HG03521 (cell line): ENCODE measurements around the gene CSK.

Source experiments
- ATAC-seq: cut with Tn5 transposase; IDR thresholded peaks from one replicate; pipeline ENCODE4 v1.9.1; 2021; ENCODE audit warnings: mild to moderate bottlenecking, moderate library complexity; ENCODE audit not compliant: unreplicated experiment

The CSK gene

GRCh38 chr15:74822233-74822632 is 40.4 kb downstream of the CSK start:
- no peak for ATAC-seq

GRCh38 chr15:74823324-74823723 is 41.4 kb downstream of the CSK start:
- ATAC-seq, result no peak

GRCh38 chr15:74824976-74825375 is 43.1 kb downstream of the CSK start:
- ATAC-seq, result no peak

GRCh38 chr15:74825866-74826265 is 44.0 kb downstream of the CSK start:
- ATAC-seq, result no peak

GRCh38 chr15:74826364-74826819 is 44.5 kb downstream of the CSK start, which contains the start of gene CPLX3:
Gene CPLX3, plus strand, starts transcription at chr15:74826627. Its CDS starts 77 bp downstream, at chr15:74826704.
- no peak for ATAC-seq

GRCh38 chr15:74826921-74827320 is 45.0 kb downstream of the CSK start:
- ATAC-seq, result no peak

- ATAC-seq, result no peak
These were observed 45.7 kb downstream of the CSK start for GRCh38 chr15:74827614-74828013.

GRCh38 chr15:74828835-74829234 is 47.0 kb downstream of the CSK start:
- no peak for ATAC-seq

- no peak for ATAC-seq
These were observed 47.6 kb downstream of the CSK start for GRCh38 chr15:74829486-74829885.

- no peak for ATAC-seq
These were observed 48.1 kb downstream of the CSK start for GRCh38 chr15:74829991-74830390.

GRCh38 chr15:74830868-74831267 is 49.0 kb downstream of the CSK start:
- no peak for ATAC-seq

GRCh38 chr15:74831813-74832495 is 50.1 kb downstream of the CSK start:
- no peak for ATAC-seq

GRCh38 chr15:74832826-74833225 is 50.9 kb downstream of the CSK start:
- ATAC-seq, result no peak

- no peak for ATAC-seq
These were observed 51.7 kb downstream of the CSK start for GRCh38 chr15:74833376-74834107.

GRCh38 chr15:74835312-74835823 is 53.5 kb downstream of the CSK start:
- ATAC-seq, result no peak

- ATAC-seq, result no peak
These were observed 55.0 kb downstream of the CSK start for GRCh38 chr15:74836846-74837245.

- ATAC-seq, result no peak
These were observed 55.7 kb downstream of the CSK start for GRCh38 chr15:74837482-74838136.

GRCh38 chr15:74838137-74838516 is 56.2 kb downstream of the CSK start:
- no peak for ATAC-seq

- ATAC-seq, result no peak
These were observed 57.1 kb downstream of the CSK start for GRCh38 chr15:74838746-74839525.

- ATAC-seq, result no peak
These were observed 57.9 kb downstream of the CSK start for GRCh38 chr15:74839526-74840395.
